Thyroid gland (tissue), 4 donors: ENCODE data around the gene MXI1. TPM values are rescaled to one million over a fixed set of nuclear protein-coding genes. Genes with fewer than 3 reads are reported as not detected.

Experiments
- DNase-seq, 2 donors: peaks; one replicate each; pipeline ENCODE4 v3.0.0-alpha.2; 2019
- H3K27ac ChIP-seq, 3 donors: fragments of 200-600 bp; sonication (generic); 1 replicate in 2 of 3; 2 replicates in 1 of 3; pipeline ENCODE4 v1.5.1; 2016 to 2019; ENCODE audit warnings: mild to moderate bottlenecking in 1 of 3, moderate library complexity in 1 of 3
- H3K27me3 ChIP-seq: fragments of 200-600 bp; sonication (generic); one replicate; pipeline ENCODE4 v1.5.1; 2019
- H3K36me3 ChIP-seq, 2 donors: fragments of 200-600 bp; sonication (generic); one replicate each; pipeline ENCODE4 v1.5.1; 2016 to 2019
- H3K4me1 ChIP-seq, 2 donors: fragments of 200-600 bp; sonication (generic); one replicate each; pipeline ENCODE4 v1.5.1; 2017 to 2019
- H3K4me3 ChIP-seq, 3 donors: fragments of 200-600 bp; sonication (generic); replicated peaks in 1 of 3; 1 replicate in 2 of 3; 2 replicates in 1 of 3; pipeline ENCODE4 v1.5.1; 2016; ENCODE audit warnings: mild to moderate bottlenecking in 1 of 3
- H3K9me3 ChIP-seq: fragments of 200-600 bp; sonication (generic); one replicate; pipeline ENCODE4 v1.5.1; 2017
- POLR2A ChIP-seq, 2 donors: fragments of 450-650 bp; IDR thresholded peaks; one replicate each; pipeline ENCODE4 v1.6.1; 2017; ENCODE audit warnings: antibody characterized with exemption in 2 of 2, mild to moderate bottlenecking in 2 of 2, moderate library complexity in 1 of 2
- WGBS, 2 donors: methylation state at CpG; one replicate each; pipeline ENCODE4 v1.1.5; 2017; 5-methylcytosine and 5-hydroxymethylcytosine counted together
- intact Hi-C: fragments of 100-400 bp; cut with DNase I; formaldehyde crosslinking; loops from one replicate; pipeline ENCODE4 v1.15.1; 2023
- total RNA-seq, 4 donors: library from RNA; depleted of rRNA; stranded (reverse); fragments of >200 nt; gene quantifications; one replicate each; pipeline ENCODE4 v1.2.3, GENCODE V29; 2016
- TF ChIP-seq, protein P1 (sequence below), 6 experiments: fragments of 200-600 bp in 3 of 6; fragments of 450-650 bp in 3 of 6; sonication (generic) in 3 of 6; IDR thresholded peaks; one replicate each; pipeline ENCODE4 v1.5.1; 2016 to 2019; ENCODE audit warnings: antibody characterized with exemption in 6 of 6, mild to moderate bottlenecking in 2 of 6, inconsistent platforms in 1 of 6, moderate library complexity in 1 of 6

Gene MXI1
- total RNA-seq, 4 donors from 2014 or later = 51.2 to 136 (median 59.6) TPM

GRCh38 chr10:110274072-110274627 lies 66.7 kb downstream of the MXI1 start:
- Histone ChIP-seq H3K4me3 (no peak overlapping the region), H3K27me3 (no peaks in the 10 kb centered on the region), H3K4me1 (peaks cover 39 to 62% of the 10 kb centered on the region in 2 donors), H3K9me3 (no peaks in the 10 kb centered on the region), H3K27ac (peak overlapping the region; percentile 68 to 95 (median 74)), H3K36me3 (no peaks in the 10 kb centered on the region)
- intact Hi-C loops = loop anchor here (10.0 kb wide), 1 partner anchor 49 kb away; no protein-coding TSS in a partner anchor
- no peak for DNase-seq
- TF ChIP-seq POLR2A (IDR thresholded peaks at IDR 0.05) = no peak

DNA sequence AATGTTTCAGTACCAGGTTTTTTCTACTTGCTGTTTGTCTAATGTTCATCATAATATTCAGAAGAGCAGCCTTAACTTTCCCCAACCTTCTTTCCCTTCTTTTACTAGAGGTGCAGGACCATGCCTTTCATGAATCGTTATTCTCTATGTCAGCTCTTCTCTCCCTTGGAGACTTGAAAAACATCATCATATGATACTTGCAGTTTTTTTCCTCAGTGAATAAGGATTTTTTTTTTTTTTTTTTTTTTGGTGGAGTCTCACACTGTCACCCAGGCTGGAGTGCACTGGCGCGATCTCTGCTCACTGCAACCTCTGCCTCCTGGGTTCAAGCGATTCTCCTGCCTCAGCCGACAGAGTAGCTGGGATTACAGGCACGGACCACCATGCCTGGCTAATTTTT lies 67.2 kb downstream of the MXI1 start:
- no peak for DNase-seq
- 80 to 90% methylated on average over 6 of the region's 6 CpGs for WGBS, 2 donors
- Histone ChIP-seq H3K4me3 (no peak overlapping the region), H3K36me3 (no peaks in the 10 kb centered on the region), H3K27me3 (no peaks in the 10 kb centered on the region), H3K9me3 (no peaks in the 10 kb centered on the region), H3K4me1 (peaks cover 36 to 59% of the 10 kb centered on the region in 2 donors), H3K27ac (peak overlapping the region; percentile 68 to 95 (median 74))
- intact Hi-C loops = loop anchor here (5.0 to 10.0 kb wide), 2 partner anchors 50 to 137 kb away; no protein-coding TSS in a partner anchor
- TF ChIP-seq POLR2A (IDR thresholded peaks at IDR 0.05) = no peak
- TF ChIP-seq, protein P1, sequence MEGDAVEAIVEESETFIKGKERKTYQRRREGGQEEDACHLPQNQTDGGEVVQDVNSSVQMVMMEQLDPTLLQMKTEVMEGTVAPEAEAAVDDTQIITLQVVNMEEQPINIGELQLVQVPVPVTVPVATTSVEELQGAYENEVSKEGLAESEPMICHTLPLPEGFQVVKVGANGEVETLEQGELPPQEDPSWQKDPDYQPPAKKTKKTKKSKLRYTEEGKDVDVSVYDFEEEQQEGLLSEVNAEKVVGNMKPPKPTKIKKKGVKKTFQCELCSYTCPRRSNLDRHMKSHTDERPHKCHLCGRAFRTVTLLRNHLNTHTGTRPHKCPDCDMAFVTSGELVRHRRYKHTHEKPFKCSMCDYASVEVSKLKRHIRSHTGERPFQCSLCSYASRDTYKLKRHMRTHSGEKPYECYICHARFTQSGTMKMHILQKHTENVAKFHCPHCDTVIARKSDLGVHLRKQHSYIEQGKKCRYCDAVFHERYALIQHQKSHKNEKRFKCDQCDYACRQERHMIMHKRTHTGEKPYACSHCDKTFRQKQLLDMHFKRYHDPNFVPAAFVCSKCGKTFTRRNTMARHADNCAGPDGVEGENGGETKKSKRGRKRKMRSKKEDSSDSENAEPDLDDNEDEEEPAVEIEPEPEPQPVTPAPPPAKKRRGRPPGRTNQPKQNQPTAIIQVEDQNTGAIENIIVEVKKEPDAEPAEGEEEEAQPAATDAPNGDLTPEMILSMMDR (IDR thresholded peaks at IDR 0.05) = no peak

DNA sequence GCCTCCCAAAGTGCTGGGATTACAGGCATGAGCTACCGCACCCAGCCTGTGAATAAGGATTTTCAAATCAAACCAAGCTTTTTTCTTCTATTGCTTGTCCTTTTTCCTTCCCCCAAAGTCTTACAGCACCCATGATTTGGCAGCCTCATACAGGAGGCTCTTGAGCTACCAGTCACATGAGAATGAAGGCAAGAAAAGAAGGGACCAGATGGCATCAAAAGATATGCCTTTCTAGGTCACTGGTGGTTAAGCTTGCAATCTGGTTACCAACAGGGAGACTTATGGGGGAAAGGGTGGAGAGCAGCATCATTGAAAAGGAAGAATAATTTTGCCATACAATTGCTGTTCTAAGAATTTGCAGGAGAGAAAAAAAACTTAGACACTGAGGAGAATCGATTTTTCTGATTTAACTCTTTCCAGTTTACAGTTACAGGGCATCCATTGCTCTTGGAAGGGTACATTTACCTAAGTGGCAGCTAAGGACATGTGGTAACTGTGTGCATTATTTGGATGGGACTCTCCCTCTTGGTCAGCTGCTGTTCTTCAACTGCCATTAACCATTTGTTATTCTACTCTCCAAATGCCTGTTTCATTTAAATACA lies 67.8 kb downstream of the MXI1 start:
- Histone ChIP-seq H3K27ac (peak overlapping the region; percentile 68 to 95 (median 74)), H3K27me3 (no peaks in the 10 kb centered on the region), H3K4me1 (peaks cover 30 to 53% of the 10 kb centered on the region in 2 donors), H3K9me3 (no peaks in the 10 kb centered on the region), H3K36me3 (no peaks in the 10 kb centered on the region), H3K4me3 (no peak overlapping the region)
- intact Hi-C loops = loop anchor here (5.0 to 10.0 kb wide), 2 partner anchors 50 to 138 kb away; no protein-coding TSS in a partner anchor
- 62 to 70% methylated on average over 2 of the region's 2 CpGs for WGBS, 2 donors
- peak in 1 of 2 donors; percentile 17 for DNase-seq
- TF ChIP-seq, protein P1 (IDR thresholded peaks at IDR 0.05) = no peak
- TF ChIP-seq POLR2A (IDR thresholded peaks at IDR 0.05) = no peak

- H3K4me1 ChIP-seq = peaks cover 17 to 40% of the 10 kb centered on the region in 2 donors
- no peaks in the 10 kb centered on the region for H3K9me3 ChIP-seq
- H3K27ac ChIP-seq = no peak overlapping the region
- H3K36me3 ChIP-seq = peaks cover 0 to 3% of the 10 kb centered on the region in 2 donors
- WGBS, 2 donors = 99% methylated on average over 5 of the region's 5 CpGs
- DNase-seq = no peak
- H3K4me3 ChIP-seq = no peak overlapping the region
- H3K27me3 ChIP-seq = no peaks in the 10 kb centered on the region
- intact Hi-C loops = loop anchor here (5.0 to 10.0 kb wide), 2 partner anchors 52 to 139 kb away; no protein-coding TSS in a partner anchor
- TF ChIP-seq, protein P1 (IDR thresholded peaks at IDR 0.05) = no peak
- TF ChIP-seq POLR2A (IDR thresholded peaks at IDR 0.05) = no peak
These were observed 69.2 kb downstream of the MXI1 start for GRCh38 chr10:110276603-110277002.

DNA sequence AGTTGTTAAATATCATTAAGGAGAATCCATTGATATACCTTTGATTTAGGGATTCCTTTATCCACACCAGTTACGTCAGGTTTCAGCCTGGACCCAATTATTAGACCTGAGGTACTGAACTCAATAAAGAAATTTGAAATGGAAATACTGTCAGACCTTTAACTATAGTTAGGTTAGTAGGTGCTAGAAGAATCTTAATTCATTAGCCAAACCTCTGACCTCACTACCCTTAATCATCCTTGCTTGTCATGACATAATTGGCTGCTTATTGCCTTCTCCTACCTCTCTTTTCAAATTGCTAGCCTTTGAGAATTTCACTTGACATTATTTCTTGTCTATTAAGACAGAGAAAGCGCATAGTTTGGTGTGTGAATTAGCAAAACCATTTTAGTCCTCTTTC lies 70.2 kb downstream of the MXI1 start:
- TF ChIP-seq POLR2A (IDR thresholded peaks at IDR 0.05) = no peak
- TF ChIP-seq, protein P1 (IDR thresholded peaks at IDR 0.05) = no peak
- Histone ChIP-seq H3K36me3 (peaks cover 0 to 3% of the 10 kb centered on the region in 2 donors), H3K4me3 (no peak overlapping the region), H3K27ac (no peak overlapping the region), H3K9me3 (no peaks in the 10 kb centered on the region), H3K27me3 (no peaks in the 10 kb centered on the region), H3K4me1 (peaks cover 22 to 38% of the 10 kb centered on the region in 2 donors)
- intact Hi-C loops = loop anchor here (5.0 to 10.0 kb wide), 2 partner anchors 53 to 140 kb away; no protein-coding TSS in a partner anchor
- DNase-seq = no peak
- 97% methylated on average over 2 of the region's 2 CpGs for WGBS, 2 donors
